HCT116 (cell line): ENCODE results near the gene FAM32A. TPM values are rescaled to one million over a fixed set of nuclear protein-coding genes. Genes with fewer than 3 reads are reported as not detected.

ENCODE experiments used
- ATAC-seq: fragments of 200-7000 bp; cut with Tn5 transposase; 2 replicates; pipeline ENCODE4 v1.9.1; 2020; ENCODE audit warnings: mild to moderate bottlenecking, moderate library complexity
- BruUV-seq: library from RNA; stranded (reverse); fragments of 400-500 nt; replicated peaks from 2 replicates; lab custom pipeline; 2021; lab: Mats Ljungman, UMichigan
- CTCF ChIA-PET: fragments of 300-600 bp; sonication (Branson Sonifier 250); formaldehyde crosslinking; loops from one replicate; lab custom pipeline; 2021; ENCODE audit warnings: antibody characterized with exemption; lab: Charles Lee
- POLR2A ChIA-PET: fragments of 300-600, 350-600 bp; sonication (Branson Sonifier 250); formaldehyde crosslinking; loops from one replicate; lab custom pipeline; 2021; ENCODE audit warnings: antibody characterized with exemption; lab: Charles Lee
- RAD21 ChIA-PET, 2 experiments: fragments of 300-600 bp; sonication (Branson Sonifier 250); formaldehyde crosslinking; loops; one replicate each; lab custom pipeline; 2023; ENCODE audit warnings: low total read pairs in 2 of 2; ENCODE audit not compliant: uncharacterized antibody in 2 of 2, unreplicated experiment in 2 of 2, low non-redundant PET in 1 of 2; lab: Charles Lee
- DNase-seq: peaks from one replicate; pipeline ENCODE4 v3.0.0-alpha.2; 2010; ENCODE audit warnings: low read depth, low spot score
- H2AFZ ChIP-seq: fragments of 200-600 bp; shearing (Covaris generic), sonication (generic); 2 replicates; pipeline ENCODE4 v1.6.1; 2017; ENCODE audit warnings: low read depth, mixed run types, mixed read lengths, antibody characterized with exemption, low read length; ENCODE audit not compliant: poor library complexity, severe bottlenecking
- H3K27ac ChIP-seq: 2 replicates; pipeline ENCODE4 v1.5.1; 2012; ENCODE audit warnings: low read depth, low read length
- H3K27me3 ChIP-seq: fragments of 200-600 bp; sonication (generic); 2 replicates; pipeline ENCODE4 v1.6.1; 2016; ENCODE audit warnings: mixed run types, low read length, mixed read lengths; ENCODE audit not compliant: insufficient read depth
- H3K36me3 ChIP-seq, 2 experiments: fragments of 200-500 bp in 1 of 2; fragments of 200-600 bp in 1 of 2; sonication (Bioruptor generic) in 1 of 2; sonication (generic) in 1 of 2; 2 replicates each; pipeline versions ENCODE4 v1.5.1 to v1.6.1; 2014 to 2016; ENCODE audit warnings: low read length in 2 of 2, inconsistent platforms in 1 of 2, mixed read lengths in 1 of 2, mixed run types in 1 of 2; ENCODE audit not compliant: insufficient read depth in 2 of 2, control insufficient read depth in 1 of 2
- H3K4me1 ChIP-seq, 2 experiments: fragments of 200-600 bp in 1 of 2; sonication (generic) in 1 of 2; 2 replicates each; pipeline versions ENCODE4 v1.5.1 to v1.6.1; 2012 to 2017; ENCODE audit warnings: low read length in 2 of 2, inconsistent platforms in 1 of 2, mild to moderate bottlenecking in 1 of 2, mixed read lengths in 1 of 2, mixed run types in 1 of 2, moderate library complexity in 1 of 2; ENCODE audit not compliant: insufficient read depth in 2 of 2, control insufficient read depth in 1 of 2
- H3K4me2 ChIP-seq: fragments of 200-600 bp; sonication (generic); 2 replicates; pipeline ENCODE4 v1.6.1; 2017; ENCODE audit warnings: mixed run types, low read length, mixed read lengths
- H3K4me3 ChIP-seq, 2 experiments: fragments of 200-600 bp in 1 of 2; sonication (generic) in 1 of 2; replicated peaks in 1 of 2; 2 replicates each; pipeline ENCODE4 v1.5.1; 2011 to 2016; ENCODE audit warnings: low read length in 2 of 2, control low read depth in 1 of 2, low read depth in 1 of 2, mild to moderate bottlenecking in 1 of 2, mixed read lengths in 1 of 2, mixed run types in 1 of 2
- H3K79me2 ChIP-seq: fragments of 200-600 bp; sonication (generic); 2 replicates; pipeline ENCODE4 v1.6.1; 2017; ENCODE audit warnings: mild to moderate bottlenecking, mixed run types, low read length, moderate library complexity, mixed read lengths; ENCODE audit not compliant: insufficient read depth
- H3K9ac ChIP-seq: fragments of 200-600 bp; sonication (generic); 2 replicates; pipeline ENCODE4 v1.6.1; 2016; ENCODE audit warnings: low read length, mixed read lengths
- H3K9me2 ChIP-seq: fragments of 200-600 bp; sonication (generic), shearing (Covaris generic); 2 replicates; pipeline ENCODE4 v1.6.1; 2017; ENCODE audit warnings: mixed run types, mild to moderate bottlenecking, moderate library complexity; ENCODE audit not compliant: insufficient read depth
- H3K9me3 ChIP-seq, 2 experiments: fragments of 200-500 bp in 1 of 2; fragments of 200-600 bp in 1 of 2; sonication (Bioruptor generic) in 1 of 2; sonication (generic) in 1 of 2; 2 replicates each; pipeline ENCODE4 v1.6.1; 2014 to 2017; ENCODE audit warnings: low read length in 2 of 2, mixed read lengths in 2 of 2, inconsistent platforms in 1 of 2, low read depth in 1 of 2, mild to moderate bottlenecking in 1 of 2, mixed run types in 1 of 2, moderate library complexity in 1 of 2; ENCODE audit not compliant: control insufficient read depth in 1 of 2, insufficient read depth in 1 of 2
- H4K20me1 ChIP-seq: fragments of 200-600 bp; sonication (generic), shearing (Covaris generic); 2 replicates; pipeline ENCODE4 v1.6.1; 2017; ENCODE audit warnings: mixed run types, mild to moderate bottlenecking, moderate library complexity; ENCODE audit not compliant: insufficient read depth
- CBX3 ChIP-seq: IDR thresholded peaks from 2 replicates; pipeline ENCODE4 v1.6.1; 2012; ENCODE audit warnings: low read depth
- CEBPB ChIP-seq: IDR thresholded peaks from 2 replicates; pipeline ENCODE4 v1.6.1; 2012; ENCODE audit warnings: low read depth
- EZH2 ChIP-seq: fragments of 200-600 bp; sonication (generic); IDR thresholded peaks from 2 replicates; pipeline ENCODE4 v1.6.1; 2017; ENCODE audit warnings: antibody characterized with exemption, mixed run types
- EZH2phosphoT487 ChIP-seq: fragments of 200-600 bp; IDR thresholded peaks from 2 replicates; pipeline ENCODE4 v1.6.1; 2018; ENCODE audit warnings: antibody characterized with exemption, borderline replicate concordance
- FOSL1 ChIP-seq: IDR thresholded peaks from 2 replicates; pipeline ENCODE4 v1.6.1; 2012; ENCODE audit warnings: low read depth
- JUND ChIP-seq: IDR thresholded peaks from 2 replicates; pipeline ENCODE4 v1.6.1; 2012
- POLR2A ChIP-seq: IDR thresholded peaks from 2 replicates; pipeline ENCODE4 v1.7.0; 2011; ENCODE audit warnings: borderline replicate concordance; ENCODE audit not compliant: insufficient read depth, insufficient read length; ENCODE audit errors: extremely low read depth
- POLR2AphosphoS5 ChIP-seq: IDR thresholded peaks from 2 replicates; pipeline ENCODE4 v1.6.1; 2011; ENCODE audit warnings: mild to moderate bottlenecking, low read depth, low read length, moderate library complexity
- SIN3A ChIP-seq: IDR thresholded peaks from 2 replicates; pipeline ENCODE4 v1.6.1; 2012; ENCODE audit warnings: low read depth
- SRF ChIP-seq: IDR thresholded peaks from 2 replicates; pipeline ENCODE4 v1.6.1; 2012; ENCODE audit warnings: low read depth
- YY1 ChIP-seq: IDR thresholded peaks from 2 replicates; pipeline ENCODE4 v1.6.1; 2011; ENCODE audit warnings: low read length, low read depth, moderate library complexity, mild to moderate bottlenecking; ENCODE audit not compliant: insufficient replicate concordance; ENCODE audit errors: extremely low read depth
- intact Hi-C: fragments of 100-400 bp; cut with micrococcal nuclease; formaldehyde crosslinking; loops from 2 replicates; pipeline ENCODE4 v1.10.0; 2022
- total RNA-seq: library from RNA; stranded (reverse); gene quantifications from one replicate; pipeline ENCODE4 v1.2.1, GENCODE V29; 2021; ENCODE audit not compliant: unreplicated experiment
- TF ChIP-seq, protein P1 (sequence below): IDR thresholded peaks from 2 replicates; pipeline ENCODE4 v1.6.1; 2012
- TF ChIP-seq, protein P2 (sequence below), 3 experiments: fragments of 200-600 bp in 1 of 3; sonication (generic) in 1 of 3; IDR thresholded peaks in 2 of 3; conservative IDR thresholded peaks in 1 of 3; 2 replicates each; pipeline ENCODE4 v1.5.1; 2012 to 2017; ENCODE audit warnings: low read depth in 2 of 3, low read length in 2 of 3, antibody characterized with exemption in 1 of 3, borderline replicate concordance in 1 of 3, control low read depth in 1 of 3, mild to moderate bottlenecking in 1 of 3, mixed read lengths in 1 of 3, mixed run types in 1 of 3, moderate library complexity in 1 of 3; ENCODE audit not compliant: insufficient read depth in 1 of 3

The FAM32A gene
- total RNA-seq, 1 experiment from 2014 or later, result 61.3 TPM

DNA sequence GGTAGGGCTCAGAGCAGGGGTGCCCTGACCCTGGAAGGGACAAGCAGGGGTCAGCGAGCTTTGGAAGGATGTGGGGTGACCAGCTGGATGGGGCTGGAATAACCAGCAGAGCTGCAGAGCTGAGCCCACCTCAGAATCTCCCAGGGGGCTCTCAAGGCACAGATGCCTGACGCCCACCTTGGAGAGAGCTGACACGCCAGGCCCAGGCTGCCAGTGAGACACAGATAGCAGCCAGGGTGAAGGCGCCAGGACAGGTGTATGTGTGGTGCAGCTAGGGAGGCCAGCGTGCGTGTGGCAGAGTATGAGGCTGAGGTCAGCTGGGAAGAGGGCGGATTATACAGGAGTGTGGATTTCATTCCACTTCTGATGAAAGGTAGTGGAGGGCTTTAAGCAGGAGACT, 21.4 kb downstream of the FAM32A start:
- Histone ChIP-seq H3K27me3 (no peaks in the 10 kb centered on the region), H3K36me3 (peaks cover 5 to 19% of the 10 kb centered on the region in 2 experiments; a peak in 3 of 4 replicates), H3K79me2 (peaks cover 7% of the 10 kb centered on the region; the same call in 1 of the 2 replicates), H3K9me2 (no peaks in the 10 kb centered on the region), H3K4me3 (no peak overlapping the region), H3K27ac (no peak overlapping the region), H3K9me3 (no peaks in the 10 kb centered on the region), H3K4me1 (no peaks in the 10 kb centered on the region), H3K9ac (no peak overlapping the region), H3K4me2 (no peak overlapping the region), H2AFZ (no peak overlapping the region), H4K20me1 (no peaks in the 10 kb centered on the region)
- no peak for DNase-seq
- BruUV-seq, result no TSS peak
- ATAC-seq, result no peak
- RAD21 ChIA-PET, result interaction anchor here in 1 of 2 experiments (1.1 kb wide), 1 partner anchor 176 kb away, joined by 4 read pairs; no protein-coding TSS in a partner anchor
- CTCF ChIA-PET, result no interaction called here
- intact Hi-C loops, result no loop called here
- TF ChIP-seq YY1 (no peak), JUND (no peak), EZH2 (no peak), POLR2AphosphoS5 (no peak), CEBPB (no peak)
- TF ChIP-seq, protein P1, sequence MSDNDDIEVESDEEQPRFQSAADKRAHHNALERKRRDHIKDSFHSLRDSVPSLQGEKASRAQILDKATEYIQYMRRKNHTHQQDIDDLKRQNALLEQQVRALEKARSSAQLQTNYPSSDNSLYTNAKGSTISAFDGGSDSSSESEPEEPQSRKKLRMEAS, result no peak
- POLR2A ChIA-PET, result no interaction called here

DNA sequence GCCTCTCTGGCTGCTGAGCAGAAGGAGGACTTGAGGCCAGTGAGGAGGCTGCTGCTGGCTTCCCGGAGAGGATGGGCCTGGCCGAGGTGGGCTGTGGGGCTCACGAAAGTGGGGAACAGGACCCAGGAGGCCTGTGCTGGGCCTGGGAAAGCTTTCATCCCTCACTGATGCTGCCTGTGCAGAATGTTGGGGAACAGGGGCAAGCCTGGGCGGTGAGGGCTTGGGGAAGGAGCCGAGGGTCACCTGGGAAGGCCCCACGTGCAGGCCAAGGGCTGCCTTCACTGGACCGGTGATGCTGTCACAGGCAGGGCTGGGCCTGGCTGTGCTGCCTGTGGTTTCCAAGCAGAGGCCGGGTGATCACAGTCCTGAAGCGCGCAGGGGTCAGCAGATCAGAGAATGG, 21.9 kb downstream of the FAM32A start:
- H3K9ac ChIP-seq, result no peak overlapping the region
- ChIA-PET POLR2A (no interaction called here), CTCF (no interaction called here), RAD21 (interaction anchor here in 1 of 2 experiments (1.1 kb wide), 1 partner anchor 176 kb away, joined by 4 read pairs; no protein-coding TSS in a partner anchor)
- H3K4me2 ChIP-seq, result no peak overlapping the region
- DNase-seq, result no peak
- no peaks in the 10 kb centered on the region for H3K9me3 ChIP-seq
- no peak overlapping the region for H3K27ac ChIP-seq
- no peak for ATAC-seq
- TF ChIP-seq, protein P2, sequence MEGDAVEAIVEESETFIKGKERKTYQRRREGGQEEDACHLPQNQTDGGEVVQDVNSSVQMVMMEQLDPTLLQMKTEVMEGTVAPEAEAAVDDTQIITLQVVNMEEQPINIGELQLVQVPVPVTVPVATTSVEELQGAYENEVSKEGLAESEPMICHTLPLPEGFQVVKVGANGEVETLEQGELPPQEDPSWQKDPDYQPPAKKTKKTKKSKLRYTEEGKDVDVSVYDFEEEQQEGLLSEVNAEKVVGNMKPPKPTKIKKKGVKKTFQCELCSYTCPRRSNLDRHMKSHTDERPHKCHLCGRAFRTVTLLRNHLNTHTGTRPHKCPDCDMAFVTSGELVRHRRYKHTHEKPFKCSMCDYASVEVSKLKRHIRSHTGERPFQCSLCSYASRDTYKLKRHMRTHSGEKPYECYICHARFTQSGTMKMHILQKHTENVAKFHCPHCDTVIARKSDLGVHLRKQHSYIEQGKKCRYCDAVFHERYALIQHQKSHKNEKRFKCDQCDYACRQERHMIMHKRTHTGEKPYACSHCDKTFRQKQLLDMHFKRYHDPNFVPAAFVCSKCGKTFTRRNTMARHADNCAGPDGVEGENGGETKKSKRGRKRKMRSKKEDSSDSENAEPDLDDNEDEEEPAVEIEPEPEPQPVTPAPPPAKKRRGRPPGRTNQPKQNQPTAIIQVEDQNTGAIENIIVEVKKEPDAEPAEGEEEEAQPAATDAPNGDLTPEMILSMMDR (IDR thresholded peaks at IDR 0.05 in 2 of 3, conservative IDR thresholded peaks at IDR 0.05 in 1 of 3; ENCODE audit: borderline replicate concordance in 1 of 3, insufficient read depth in 1 of 3, low read depth in 2 of 3, low read length in 2 of 3), result no peak
- no peak for TF ChIP-seq FOSL1
- no peak for TF ChIP-seq CBX3
- TF ChIP-seq POLR2A, result no peak
- no peak for TF ChIP-seq SRF
- no peak for TF ChIP-seq SIN3A
- no peak for TF ChIP-seq EZH2phosphoT487
- no peaks in the 10 kb centered on the region for H3K4me1 ChIP-seq
- peaks cover 4% of the 10 kb centered on the region; the same call in 1 of the 2 replicates for H3K79me2 ChIP-seq
- intact Hi-C loops, result no loop called here
- H2AFZ ChIP-seq, result no peak overlapping the region
- BruUV-seq, result no TSS peak
- peaks cover 5 to 19% of the 10 kb centered on the region in 2 experiments; a peak in 3 of 4 replicates for H3K36me3 ChIP-seq
- H3K27me3 ChIP-seq, result no peaks in the 10 kb centered on the region
- H4K20me1 ChIP-seq, result no peaks in the 10 kb centered on the region
- H3K4me3 ChIP-seq, result no peak overlapping the region
- H3K9me2 ChIP-seq, result no peaks in the 10 kb centered on the region
